Tibial nerve (tissue), 3 donors: Measurements from ENCODE around the gene EFR3B.

Experiments
- CTCF ChIP-seq, 5 experiments: fragments of 200-600 bp in 3 of 5; fragments of 450-650 bp in 2 of 5; sonication (generic) in 3 of 5; IDR thresholded peaks; one replicate each; pipeline ENCODE4 v1.5.1; 2016 to 2019; ENCODE audit warnings: antibody characterized with exemption in 5 of 5, mild to moderate bottlenecking in 3 of 5, moderate library complexity in 2 of 5
- POLR2A ChIP-seq, 2 donors: fragments of 450-650 bp; IDR thresholded peaks; one replicate each; pipeline ENCODE4 v1.6.1; 2017; ENCODE audit warnings: antibody characterized with exemption in 2 of 2, mild to moderate bottlenecking in 2 of 2, moderate library complexity in 2 of 2

- TF ChIP-seq CTCF (IDR thresholded peaks at IDR 0.05) (no peak), POLR2A (IDR thresholded peaks at IDR 0.05) (no peak)
Observed at GRCh38 chr2:25125189-25125588, 83.3 kb downstream of the EFR3B start.
